Sigmoid colon (tissue), 7 donors: Measurements from ENCODE around the gene HES6. TPM values are rescaled to one million over a fixed set of nuclear protein-coding genes. Genes with fewer than 3 reads are reported as not detected.

ENCODE experiments used
- DNase-seq: peaks from one replicate; pipeline ENCODE4 v3.0.0-alpha.2; 2019
- H3K27ac ChIP-seq, 4 donors: fragments of 200-600 bp; sonication (generic); one replicate each; pipeline ENCODE4 v1.5.1; 2016 to 2019; ENCODE audit warnings: mild to moderate bottlenecking in 1 of 4
- H3K27me3 ChIP-seq, 3 donors: fragments of 200-600 bp; sonication (generic); one replicate each; pipeline ENCODE4 v1.5.1; 2019; ENCODE audit warnings: mild to moderate bottlenecking in 1 of 3
- H3K36me3 ChIP-seq, 4 donors: fragments of 200-600 bp; sonication (generic); one replicate each; pipeline ENCODE4 v1.5.1; 2016 to 2019
- H3K4me1 ChIP-seq, 4 donors: fragments of 200-600 bp; sonication (generic); one replicate each; pipeline ENCODE4 v1.5.1; 2017 to 2019
- H3K4me3 ChIP-seq, 4 donors: fragments of 200-600 bp; sonication (generic); one replicate each; pipeline ENCODE4 v1.5.1; 2017 to 2019; ENCODE audit warnings: mild to moderate bottlenecking in 2 of 4, moderate library complexity in 1 of 4
- H3K9me3 ChIP-seq, 4 donors: fragments of 200-600 bp in 3 of 4; sonication (generic) in 3 of 4; one replicate each; pipeline versions ENCODE4 v1.5.1 to v1.6.1; 2013 to 2019
- CTCF ChIP-seq, 4 experiments: fragments of 450-650 bp in 3 of 4; fragments of 200-600 bp in 1 of 4; IDR thresholded peaks; one replicate each; pipeline ENCODE4 v1.5.1; 2016 to 2019; ENCODE audit warnings: antibody characterized with exemption in 4 of 4, mild to moderate bottlenecking in 3 of 4, moderate library complexity in 2 of 4
- EP300 ChIP-seq, 4 donors: sonication (generic); formaldehyde crosslinking; IDR thresholded peaks; one replicate each; pipeline ENCODE4 v1.6.1; 2017; ENCODE audit warnings: antibody characterized with exemption in 4 of 4
- POLR2A ChIP-seq, 2 donors: fragments of 450-650 bp; IDR thresholded peaks; one replicate each; pipeline ENCODE4 v1.6.1; 2016; ENCODE audit warnings: antibody characterized with exemption in 2 of 2, mild to moderate bottlenecking in 2 of 2, moderate library complexity in 2 of 2
- POLR2AphosphoS5 ChIP-seq, 4 donors: sonication (generic); formaldehyde crosslinking; IDR thresholded peaks; one replicate each; pipeline ENCODE4 v1.6.1; 2017; ENCODE audit warnings: antibody characterized with exemption in 4 of 4
- WGBS, 2 donors: extraction: QIAGEN DNeasy Blood & Tissue Kit; methylation state at CpG; one replicate each; pipeline ENCODE4 v1.1.7; 2013; 5-methylcytosine and 5-hydroxymethylcytosine counted together
- intact Hi-C: fragments of 100-400 bp; cut with DNase I; formaldehyde crosslinking; loops from one replicate; pipeline ENCODE4 v1.15.1; 2023
- polyA plus RNA-seq, 3 donors: library from polyadenylated mRNA; stranded (reverse); fragments of 200-250 nt; gene quantifications; one replicate each; pipeline ENCODE4 v1.2.3, GENCODE V29; 2013
- total RNA-seq, 4 donors: library from RNA; depleted of rRNA; stranded (reverse); fragments of >200 nt; gene quantifications; one replicate each; pipeline ENCODE4 v1.1.0, GENCODE V29; 2016
- donor health status: healthy with polysubstance abuse.
- donor health status: Bipolar disorder and iron deficiency.
- donor health status: healthy.

HES6 gene
- total and polyA plus RNA-seq, 7 donors: 13.2 to 59.2 (median 27.3) TPM

GRCh38 chr2:238287737-238288649, 48.2 kb upstream of the HES6 start, which contains the start of gene PER2:
PER2 (minus strand) TSS chr2:238288610; CDS start chr2:238277936, 10,674 bp downstream.
- H3K36me3 ChIP-seq: no peaks in the 10 kb centered on the region
- H3K27me3 ChIP-seq: no peaks in the 10 kb centered on the region
- H3K27ac ChIP-seq: peak within 1 kb of the TSS; percentile 93 to 97 (median 94)
- intact Hi-C loops: loop anchor here (2.0 to 5.0 kb wide), 3 partner anchors 33 to 309 kb away; partner anchors contain the start of genes ASB1 and TRAF3IP1
- WGBS, 2 donors: 1 to 2% methylated on average over 65 of the region's 65 CpGs
- no peaks in the 10 kb centered on the region for H3K9me3 ChIP-seq
- H3K4me3 ChIP-seq: peak within 1 kb of the TSS; percentile 77 to 86 (median 84)
- peaks cover 0 to 57% (median 49%) of the 10 kb centered on the region in 4 donors for H3K4me1 ChIP-seq
- TF ChIP-seq CTCF (IDR thresholded peaks at IDR 0.05) (no peak), EP300 (IDR thresholded peaks at IDR 0.05) (no peak), POLR2AphosphoS5 (IDR thresholded peaks at IDR 0.05) (peak in 3 of 4 donors; percentile 56 to 80 (median 79)), POLR2A (IDR thresholded peaks at IDR 0.05) (no peak)
- peak; percentile 90 for DNase-seq

- 14 to 62% methylated on average over 11 of the region's 11 CpGs for WGBS, 2 donors
- Histone ChIP-seq H3K4me3 (peak overlapping the region; percentile 77 to 86 (median 84)), H3K27ac (peak overlapping the region; percentile 93 to 97 (median 94)), H3K27me3 (no peaks in the 10 kb centered on the region), H3K4me1 (peaks cover 0 to 62% (median 49%) of the 10 kb centered on the region in 4 donors), H3K36me3 (no peaks in the 10 kb centered on the region), H3K9me3 (no peaks in the 10 kb centered on the region)
- TF ChIP-seq POLR2AphosphoS5 (IDR thresholded peaks at IDR 0.05): no peak
- DNase-seq: peak; percentile 63
- intact Hi-C loops: loop anchor here (5.0 kb wide), 2 partner anchors 140 to 310 kb away; partner anchors contain the start of gene ASB1
Observed at GRCh38 chr2:238286987-238287736, 47.3 kb upstream of the HES6 start.

- H3K36me3 ChIP-seq: no peaks in the 10 kb centered on the region
- WGBS, 2 donors: 10 to 52% methylated on average over 7 of the region's 7 CpGs
- H3K9me3 ChIP-seq: no peaks in the 10 kb centered on the region
- intact Hi-C loops: loop anchor here (5.0 kb wide), 2 partner anchors 141 to 311 kb away; partner anchors contain the start of gene ASB1
- DNase-seq: peak; percentile 93
- no peak for TF ChIP-seq POLR2A (IDR thresholded peaks at IDR 0.05)
- peak in 1 of 4 experiments; percentile 15 for TF ChIP-seq CTCF (IDR thresholded peaks at IDR 0.05)
- peak; percentile 60 to 83 (median 69) for TF ChIP-seq POLR2AphosphoS5 (IDR thresholded peaks at IDR 0.05)
- TF ChIP-seq EP300 (IDR thresholded peaks at IDR 0.05): peak in 2 of 4 donors; percentile 50 to 86
- H3K27ac ChIP-seq: peak overlapping the region; percentile 93 to 97 (median 94)
- H3K4me1 ChIP-seq: peaks cover 0 to 68% (median 52%) of the 10 kb centered on the region in 4 donors
- peak overlapping the region in 2 of 4 donors; percentile 77 to 84 for H3K4me3 ChIP-seq
- no peaks in the 10 kb centered on the region for H3K27me3 ChIP-seq
Observed at GRCh38 chr2:238286551-238286950, 46.7 kb upstream of the HES6 start.

GRCh38 chr2:238286095-238286494, 46.3 kb upstream of the HES6 start:
- Histone ChIP-seq H3K4me1 (peaks cover 0 to 68% (median 52%) of the 10 kb centered on the region in 4 donors), H3K4me3 (peak overlapping the region in 1 of 4 donors; percentile 77)

More at GRCh38 chr2:238286095-238286494, 46.3 kb upstream of the HES6 start:
- peak overlapping the region; percentile 93 to 97 (median 94) for H3K27ac ChIP-seq
- 10 to 53% methylated on average over 7 of the region's 7 CpGs for WGBS, 2 donors
- TF ChIP-seq EP300 (IDR thresholded peaks at IDR 0.05) (no peak), POLR2A (IDR thresholded peaks at IDR 0.05) (no peak), CTCF (IDR thresholded peaks at IDR 0.05) (no peak), POLR2AphosphoS5 (IDR thresholded peaks at IDR 0.05) (no peak)
- H3K36me3 ChIP-seq: no peaks in the 10 kb centered on the region
- no peaks in the 10 kb centered on the region for H3K27me3 ChIP-seq
- DNase-seq: no peak
- intact Hi-C loops: loop anchor here (5.0 kb wide), 2 partner anchors 141 to 311 kb away; partner anchors contain the start of gene ASB1
- H3K9me3 ChIP-seq: no peaks in the 10 kb centered on the region
